Natural killer cell (primary cell): ENCODE results near the gene HTT-AS. TPM values are rescaled to one million over a fixed set of nuclear protein-coding genes. Genes with fewer than 3 reads are reported as not detected.

Experiments used
- ATAC-seq, 3 donors: fragments of 150-1000 bp in 2 of 3; fragments of 200-7000 bp in 1 of 3; cut with Tn5 transposase; 1 replicate in 1 of 3; 2 replicates in 2 of 3; pipeline ENCODE4 v1.10.0; 2021; ENCODE audit warnings: mild to moderate bottlenecking in 2 of 3, moderate library complexity in 2 of 3
- DNase-seq, 2 donors: peaks; one replicate each; pipeline versions ENCODE4 v3.0.0 to v3.0.0-alpha.2; 2013 to 2021; ENCODE audit warnings: mixed read lengths in 1 of 2
- H3K27ac ChIP-seq: one replicate; pipeline ENCODE4 v1.5.1; 2013; ENCODE audit warnings: mild to moderate bottlenecking, low read length
- H3K27me3 ChIP-seq: one replicate; pipeline ENCODE4 v1.6.1; 2013; ENCODE audit warnings: low read length; ENCODE audit not compliant: control insufficient read depth, insufficient read depth
- H3K36me3 ChIP-seq: one replicate; pipeline ENCODE4 v1.6.1; 2013; ENCODE audit warnings: low read length; ENCODE audit not compliant: control insufficient read depth, insufficient read depth
- H3K4me1 ChIP-seq: one replicate; pipeline ENCODE4 v1.6.1; 2013; ENCODE audit warnings: low read length; ENCODE audit not compliant: control insufficient read depth, insufficient read depth
- H3K4me3 ChIP-seq: one replicate; pipeline ENCODE4 v1.5.1; 2013; ENCODE audit warnings: low read length
- H3K9me3 ChIP-seq: one replicate; pipeline ENCODE4 v1.6.1; 2013; ENCODE audit warnings: low read length; ENCODE audit not compliant: control insufficient read depth, insufficient read depth
- H3K27ac Mint-ChIP-seq, 2 donors: one replicate each; pipeline ENCODE4 v1.8.0; 2022; ENCODE audit warnings: mild to moderate bottlenecking in 2 of 2, mixed read lengths in 2 of 2, moderate library complexity in 1 of 2
- H3K27me3 Mint-ChIP-seq, 2 donors: one replicate each; pipeline ENCODE4 v1.8.0; 2022; ENCODE audit warnings: low read depth in 2 of 2, mixed read lengths in 2 of 2
- H3K36me3 Mint-ChIP-seq: one replicate; pipeline ENCODE4 v1.8.0; 2022; ENCODE audit warnings: mixed read lengths
- H3K4me1 Mint-ChIP-seq, 2 donors: one replicate each; pipeline ENCODE4 v1.8.0; 2022; ENCODE audit warnings: mixed read lengths in 2 of 2
- H3K4me3 Mint-ChIP-seq: one replicate; pipeline ENCODE4 v1.8.0; 2022; ENCODE audit warnings: mild to moderate bottlenecking, moderate library complexity, mixed read lengths
- H3K9me3 Mint-ChIP-seq, 2 donors: one replicate each; pipeline ENCODE4 v1.8.0; 2022; ENCODE audit warnings: mixed read lengths in 2 of 2
- WGBS: methylation state at CpG from one replicate; pipeline ENCODE4 v1.1.7; 2013; ENCODE audit warnings: missing lambda C conversion rate; ENCODE audit not compliant: insufficient coverage; 5-methylcytosine and 5-hydroxymethylcytosine counted together
- intact Hi-C: fragments of 100-400 bp; cut with micrococcal nuclease; formaldehyde crosslinking; loops from one replicate; pipeline ENCODE4 v1.14.2; 2022
- total RNA-seq, 4 donors: library from RNA; stranded (reverse); fragments of 120-200 nt in 1 of 4; gene quantifications; one replicate each; pipeline versions ENCODE4 v1.2.3 to v1.2.4, GENCODE V29; 2013 to 2022
- TF ChIP-seq, protein P1 (sequence below): fragments of 200-600 bp; IDR thresholded peaks from one replicate; pipeline ENCODE4 v1.8.0; 2022; ENCODE audit warnings: antibody characterized with exemption

Gene HTT-AS
- total RNA-seq, 3 donors from 2014 or later (not counting 1 experiment from before 2014, with no cell fraction given): not detected

- Mint-ChIP-seq H3K9me3 (no peaks in the 10 kb centered on the region), H3K4me3 (no peak overlapping the region), H3K36me3 (peaks cover 5% of the 10 kb centered on the region), H3K27me3 (peaks cover 9 to 10% of the 10 kb centered on the region in 2 donors), H3K4me1 (peaks cover 0 to 7% of the 10 kb centered on the region in 2 donors), H3K27ac (no peak overlapping the region)
- Histone ChIP-seq H3K4me1 (no peaks in the 10 kb centered on the region), H3K4me3 (no peak overlapping the region), H3K9me3 (no peaks in the 10 kb centered on the region), H3K36me3 (no peaks in the 10 kb centered on the region), H3K27me3 (no peaks in the 10 kb centered on the region), H3K27ac (no peak overlapping the region)
- intact Hi-C loops: no loop called here
- TF ChIP-seq, protein P1, sequence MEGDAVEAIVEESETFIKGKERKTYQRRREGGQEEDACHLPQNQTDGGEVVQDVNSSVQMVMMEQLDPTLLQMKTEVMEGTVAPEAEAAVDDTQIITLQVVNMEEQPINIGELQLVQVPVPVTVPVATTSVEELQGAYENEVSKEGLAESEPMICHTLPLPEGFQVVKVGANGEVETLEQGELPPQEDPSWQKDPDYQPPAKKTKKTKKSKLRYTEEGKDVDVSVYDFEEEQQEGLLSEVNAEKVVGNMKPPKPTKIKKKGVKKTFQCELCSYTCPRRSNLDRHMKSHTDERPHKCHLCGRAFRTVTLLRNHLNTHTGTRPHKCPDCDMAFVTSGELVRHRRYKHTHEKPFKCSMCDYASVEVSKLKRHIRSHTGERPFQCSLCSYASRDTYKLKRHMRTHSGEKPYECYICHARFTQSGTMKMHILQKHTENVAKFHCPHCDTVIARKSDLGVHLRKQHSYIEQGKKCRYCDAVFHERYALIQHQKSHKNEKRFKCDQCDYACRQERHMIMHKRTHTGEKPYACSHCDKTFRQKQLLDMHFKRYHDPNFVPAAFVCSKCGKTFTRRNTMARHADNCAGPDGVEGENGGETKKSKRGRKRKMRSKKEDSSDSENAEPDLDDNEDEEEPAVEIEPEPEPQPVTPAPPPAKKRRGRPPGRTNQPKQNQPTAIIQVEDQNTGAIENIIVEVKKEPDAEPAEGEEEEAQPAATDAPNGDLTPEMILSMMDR: no peak
- ATAC-seq: no peak
- 91% methylated on average over 21 of the region's 21 CpGs for WGBS
- DNase-seq: no peak
Measured at GRCh38 chr4:3025881-3026280, 48.5 kb downstream of the HTT-AS start.

GRCh38 chr4:3022651-3023050 lies 51.7 kb downstream of the HTT-AS start:
- Mint-ChIP-seq H3K4me3 (no peak overlapping the region), H3K4me1 (no peaks in the 10 kb centered on the region), H3K27me3 (peaks cover 9 to 10% of the 10 kb centered on the region in 2 donors), H3K27ac (no peak overlapping the region), H3K9me3 (no peaks in the 10 kb centered on the region), H3K36me3 (peaks cover 5% of the 10 kb centered on the region)
- intact Hi-C loops: no loop called here
- Histone ChIP-seq H3K4me1 (no peaks in the 10 kb centered on the region), H3K4me3 (no peak overlapping the region), H3K27ac (no peak overlapping the region), H3K36me3 (no peaks in the 10 kb centered on the region), H3K9me3 (no peaks in the 10 kb centered on the region), H3K27me3 (no peaks in the 10 kb centered on the region)
- TF ChIP-seq, protein P1: no peak
- ATAC-seq: no peak
- WGBS: 78% methylated on average over 2 of the region's 3 CpGs
- DNase-seq: no peak

DNA sequence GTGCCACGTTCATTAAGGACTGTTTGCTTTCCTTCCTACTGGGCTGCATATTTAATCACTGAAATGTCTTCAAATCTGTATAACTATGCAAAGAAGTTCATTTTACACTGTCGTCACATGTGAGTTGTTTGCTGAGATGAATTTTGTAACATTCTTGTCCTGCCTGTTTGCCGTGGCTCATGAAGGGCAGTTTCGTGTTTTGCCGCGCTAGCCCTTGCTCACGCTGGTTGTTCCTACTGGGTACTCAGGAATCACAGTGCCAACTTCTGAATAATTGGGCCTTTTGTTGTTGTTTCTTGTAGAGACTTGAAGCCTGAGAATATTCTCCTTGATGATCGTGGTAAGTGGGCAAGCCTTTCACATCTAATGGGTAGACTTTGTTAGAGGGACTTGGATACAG lies 52.2 kb downstream of the HTT-AS start:
- Mint-ChIP-seq H3K4me3 (no peak overlapping the region), H3K4me1 (no peaks in the 10 kb centered on the region), H3K27ac (no peak overlapping the region), H3K36me3 (peaks cover 5% of the 10 kb centered on the region), H3K27me3 (peaks cover 9 to 10% of the 10 kb centered on the region in 2 donors), H3K9me3 (no peaks in the 10 kb centered on the region)
- no peaks in the 10 kb centered on the region for H3K9me3 ChIP-seq
- H3K4me1 ChIP-seq: no peaks in the 10 kb centered on the region
- no peak overlapping the region for H3K27ac ChIP-seq
- DNase-seq: no peak
- 84% methylated on average over 8 of the region's 8 CpGs for WGBS
- H3K36me3 ChIP-seq: no peaks in the 10 kb centered on the region
- H3K27me3 ChIP-seq: no peaks in the 10 kb centered on the region
- ATAC-seq: no peak
- TF ChIP-seq, protein P1: no peak
- intact Hi-C loops: no loop called here
- H3K4me3 ChIP-seq: no peak overlapping the region

DNA sequence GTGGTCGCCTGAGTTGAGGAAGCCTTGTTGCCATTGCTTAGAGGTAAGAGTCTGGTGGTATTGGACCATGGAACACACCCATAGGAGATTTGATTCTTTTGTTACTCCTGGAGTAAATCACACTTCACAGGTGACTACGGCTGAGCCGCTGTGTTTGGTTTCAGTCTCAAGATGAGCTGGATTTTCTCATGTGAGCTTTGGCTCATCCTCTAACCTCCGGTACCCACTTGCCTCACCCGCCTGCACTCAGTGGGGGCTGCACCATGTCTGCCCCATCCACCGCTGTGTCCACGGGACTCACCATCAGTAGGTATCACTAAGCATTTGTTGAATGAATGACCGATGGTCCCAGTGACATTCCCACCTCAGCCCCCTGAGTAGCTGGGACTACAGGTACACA lies 52.7 kb downstream of the HTT-AS start:
- 84% methylated on average over 7 of the region's 8 CpGs for WGBS
- H3K4me1 Mint-ChIP-seq: no peaks in the 10 kb centered on the region
- no peaks in the 10 kb centered on the region for H3K4me1 ChIP-seq
- H3K4me3 Mint-ChIP-seq: no peak overlapping the region
- H3K36me3 Mint-ChIP-seq: peaks cover 5% of the 10 kb centered on the region
- peaks cover 10 to 12% of the 10 kb centered on the region in 2 donors for H3K27me3 Mint-ChIP-seq
- no peak overlapping the region for H3K4me3 ChIP-seq
- TF ChIP-seq, protein P1: no peak
- intact Hi-C loops: no loop called here
- H3K27me3 ChIP-seq: no peaks in the 10 kb centered on the region
- H3K9me3 Mint-ChIP-seq: no peaks in the 10 kb centered on the region
- no peaks in the 10 kb centered on the region for H3K9me3 ChIP-seq
- no peak overlapping the region for H3K27ac Mint-ChIP-seq
- ATAC-seq (no peak), DNase-seq (no peak)
- no peaks in the 10 kb centered on the region for H3K36me3 ChIP-seq
- H3K27ac ChIP-seq: no peak overlapping the region
